ENCODE data around the gene ADGRG1.
"Not testable (repeated sequence)": the region's sequence is repeated elsewhere in the genome, so short reads cannot be mapped to it uniquely, and the experiment has no call there.

The ADGRG1 gene

DNA sequence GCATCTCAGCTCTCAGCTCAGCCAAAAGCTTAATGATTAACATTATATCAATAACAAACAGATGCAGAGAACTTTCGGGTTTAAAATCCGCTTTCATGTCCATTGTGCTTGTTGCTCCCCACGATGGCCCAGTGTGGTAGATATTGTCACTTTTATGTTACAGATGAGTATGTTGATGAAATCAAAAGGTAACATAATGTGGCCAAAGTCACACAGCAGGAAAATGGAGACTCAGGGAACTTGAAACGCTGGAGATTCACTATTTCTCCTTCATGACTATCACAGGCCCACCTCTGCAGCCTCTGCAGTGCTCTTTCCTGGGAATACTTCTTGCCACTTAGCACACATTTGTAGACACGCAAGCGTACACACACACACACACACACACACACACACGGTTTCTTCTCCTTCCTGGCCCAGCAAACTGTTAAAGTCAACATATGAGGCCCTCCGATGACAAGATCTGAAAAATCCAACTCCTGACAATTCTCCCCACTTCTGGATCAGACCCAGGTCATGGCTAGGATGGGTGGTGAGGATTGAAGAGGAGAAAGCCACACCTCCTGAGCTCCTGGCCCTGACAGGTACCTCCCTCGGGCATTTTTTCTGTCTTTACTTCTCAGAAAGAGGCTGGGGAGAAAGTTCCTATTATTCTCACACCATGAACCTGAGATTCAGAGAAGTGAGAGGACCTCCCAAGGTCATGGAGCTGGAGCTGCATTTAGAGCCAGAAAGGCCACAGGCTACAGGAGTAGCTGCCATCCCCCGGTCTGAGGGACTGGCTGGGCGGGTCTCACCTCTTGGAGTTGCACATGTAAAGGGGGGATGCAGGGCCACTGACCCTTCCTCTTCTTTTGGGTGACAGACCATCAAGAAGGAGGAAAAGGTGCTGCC, 75.8 kb downstream of the ADGRG1 start:
- FAIRE-seq: no peak

DNA sequence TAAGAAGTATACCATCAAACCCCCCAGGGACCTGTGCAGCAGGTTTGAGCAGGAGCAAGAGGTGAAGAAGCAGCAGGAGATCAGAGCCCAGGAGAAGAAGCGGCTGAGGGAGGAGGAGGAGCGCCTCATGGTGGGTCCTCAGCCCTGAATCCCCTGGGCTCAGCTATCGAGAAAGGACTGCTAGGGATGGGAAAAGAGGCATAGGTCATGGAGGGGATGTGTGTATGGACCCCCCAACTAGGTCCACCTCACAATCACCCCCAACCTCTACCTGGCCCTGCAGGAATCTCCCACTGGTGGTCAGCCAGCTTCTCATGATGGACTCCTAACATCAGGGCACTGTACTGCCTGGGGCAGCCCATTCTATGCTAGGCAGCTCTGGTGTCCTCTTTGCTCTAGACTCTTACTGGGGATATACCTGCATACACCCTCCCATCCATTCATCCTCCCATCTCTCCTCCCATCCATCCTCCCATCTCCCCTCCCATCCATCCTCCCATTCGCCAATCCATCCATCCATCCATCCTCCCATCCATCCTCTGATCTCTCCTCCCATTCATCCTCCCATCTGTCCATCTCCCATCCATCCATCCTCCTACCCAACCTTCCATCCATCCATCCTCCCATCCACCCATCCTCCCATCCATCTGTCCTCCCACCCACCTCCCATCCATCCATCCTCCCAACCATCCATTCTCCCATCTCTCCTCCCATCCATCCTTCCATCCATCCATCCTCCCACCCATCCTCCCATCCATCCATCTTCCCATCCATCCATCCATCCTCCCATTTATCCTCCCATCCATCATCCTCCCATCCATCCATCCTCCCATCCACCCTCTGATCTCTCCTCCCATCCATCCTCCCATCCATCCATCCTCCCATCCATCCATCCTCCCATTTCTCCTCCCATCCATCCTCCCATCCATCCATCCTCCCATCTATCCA, 76.7 kb downstream of the ADGRG1 start:
- FAIRE-seq: no peak

DNA sequence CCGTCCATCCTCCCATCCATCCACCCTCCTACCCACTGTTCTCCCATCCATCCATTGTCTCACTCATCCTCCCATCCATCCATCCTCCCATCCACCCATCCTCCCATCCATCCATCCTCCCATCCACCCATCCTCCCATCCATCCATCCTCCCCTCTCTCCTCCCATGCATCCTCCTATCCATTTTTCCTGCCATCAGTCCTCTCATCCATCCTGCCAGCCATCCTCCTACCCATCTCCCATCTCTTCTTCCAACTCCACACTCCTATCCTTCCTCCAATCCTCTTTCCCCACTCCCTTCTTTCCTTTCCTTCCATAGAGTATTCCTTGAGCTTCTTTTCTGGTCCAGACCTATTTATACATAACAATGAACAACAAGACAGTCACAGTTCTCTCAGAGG, 78.3 kb downstream of the ADGRG1 start:
- no peak for FAIRE-seq

DNA sequence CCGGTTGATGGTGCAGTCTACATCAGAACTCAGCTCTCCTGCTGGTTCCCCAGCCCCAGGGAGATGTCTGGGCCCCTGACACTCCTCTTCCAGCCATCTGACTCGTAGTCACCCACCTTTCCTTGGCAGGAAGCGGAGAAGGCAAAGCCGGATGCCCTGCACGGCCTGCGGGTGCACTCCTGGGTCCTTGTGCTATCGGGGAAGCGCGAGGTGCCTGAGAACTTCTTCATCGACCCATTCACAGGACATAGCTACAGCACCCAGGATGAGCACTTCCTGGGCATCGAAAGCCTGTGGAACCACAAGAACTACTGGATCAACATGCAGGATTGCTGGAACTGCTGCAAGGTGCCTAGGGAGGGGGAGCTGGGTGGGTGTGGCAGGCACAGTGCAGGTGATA, 78.9 kb downstream of the ADGRG1 start:
- no peak for FAIRE-seq

DNA sequence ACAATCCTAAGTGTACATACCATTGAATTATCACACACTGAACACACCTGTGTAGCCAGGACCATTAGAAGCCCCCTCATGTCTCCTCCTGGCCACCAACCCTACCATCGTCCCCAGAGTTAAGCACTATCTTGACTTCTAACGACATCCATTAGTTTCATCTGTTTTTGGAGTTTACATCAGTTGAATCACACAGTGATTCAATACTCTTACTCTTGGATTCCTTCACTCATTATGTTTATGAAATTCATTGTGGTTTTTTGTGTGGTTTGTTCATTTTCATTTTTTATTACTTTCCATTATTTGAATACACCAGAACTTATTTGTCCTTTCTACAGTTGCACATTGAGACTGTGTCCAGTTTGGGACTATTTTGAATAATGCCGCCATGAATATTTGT, 79.7 kb downstream of the ADGRG1 start:
- no peak for FAIRE-seq

DNA sequence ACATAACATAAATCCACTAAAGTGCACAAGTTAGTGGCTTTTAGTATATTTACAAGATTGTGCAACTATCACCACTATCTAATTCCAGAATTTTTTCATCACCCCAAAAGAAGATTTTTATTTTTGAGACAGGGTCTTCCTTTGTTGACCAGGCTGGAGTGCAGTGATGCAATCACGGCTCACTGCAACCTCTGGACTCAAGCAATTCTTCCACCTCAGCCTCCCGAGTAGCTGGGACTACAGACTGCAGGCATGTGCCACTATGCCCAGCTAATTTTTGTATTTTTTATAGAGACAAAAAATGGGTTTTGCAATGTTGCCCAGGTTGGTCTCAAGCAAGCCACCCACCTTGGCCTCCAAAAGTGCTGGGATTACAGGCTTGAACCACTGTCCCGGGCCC, 81.2 kb downstream of the ADGRG1 start:
- FAIRE-seq: no peak

DNA sequence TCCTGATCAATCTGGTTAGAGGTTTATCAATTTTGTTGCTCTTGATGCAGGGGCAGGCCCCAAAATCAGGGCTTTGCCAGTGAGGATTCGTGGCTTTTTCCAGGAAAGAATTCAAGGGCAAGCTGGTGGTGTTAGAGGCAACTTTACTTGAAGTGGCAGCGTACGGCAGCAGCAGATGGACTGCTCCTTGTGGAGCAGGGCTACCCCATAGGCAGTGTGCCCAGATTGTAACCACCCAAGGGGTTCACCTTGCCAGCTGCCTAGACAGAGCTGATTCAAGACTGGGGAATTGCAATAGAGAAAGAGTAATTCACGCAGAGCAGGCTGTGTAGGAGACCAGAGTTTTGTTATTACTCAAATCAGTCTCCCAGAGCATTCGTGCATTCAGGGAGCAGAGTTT, 82.9 kb downstream of the ADGRG1 start:
- FAIRE-seq: no peak

DNA sequence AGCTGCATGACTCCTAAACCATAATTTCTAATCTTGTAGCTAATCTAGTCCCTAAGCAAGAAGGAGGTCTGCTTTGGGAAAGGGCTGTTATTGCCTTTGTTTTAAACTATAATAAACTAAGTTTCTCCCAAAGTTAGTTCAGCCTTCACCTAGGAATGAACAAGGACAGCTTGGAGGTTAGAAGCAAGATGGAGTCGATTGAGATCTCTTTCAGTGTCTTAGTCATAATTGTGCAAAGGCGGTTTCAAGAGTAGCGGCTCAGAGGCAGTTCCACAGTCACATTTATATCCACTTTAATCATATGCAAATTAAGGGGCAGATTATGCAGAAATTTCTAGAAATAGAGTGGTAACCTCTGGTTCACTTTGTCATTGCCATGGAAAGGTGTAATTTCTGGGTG, 83.6 kb downstream of the ADGRG1 start:
- no peak for FAIRE-seq

DNA sequence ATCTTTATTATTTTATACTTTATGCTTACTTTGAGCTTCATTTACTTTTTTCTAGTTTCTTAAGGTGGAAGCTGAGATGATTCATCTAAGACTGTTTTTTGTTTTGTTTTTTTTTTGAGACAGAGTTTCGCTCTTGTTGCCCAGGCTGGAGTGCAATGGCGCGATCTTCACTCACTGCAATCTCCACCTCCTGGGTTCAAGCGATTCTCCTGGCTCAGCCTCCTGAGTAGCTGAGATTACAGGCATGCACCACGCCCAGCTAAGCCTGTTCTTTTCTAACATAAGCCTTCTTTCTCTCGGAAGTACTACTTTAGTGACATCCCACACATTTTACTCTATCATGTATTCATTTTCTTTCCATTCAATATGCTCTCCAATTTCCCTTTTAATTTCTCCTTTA, 84.1 kb downstream of the ADGRG1 start:
- not testable (repeated sequence) for FAIRE-seq

DNA sequence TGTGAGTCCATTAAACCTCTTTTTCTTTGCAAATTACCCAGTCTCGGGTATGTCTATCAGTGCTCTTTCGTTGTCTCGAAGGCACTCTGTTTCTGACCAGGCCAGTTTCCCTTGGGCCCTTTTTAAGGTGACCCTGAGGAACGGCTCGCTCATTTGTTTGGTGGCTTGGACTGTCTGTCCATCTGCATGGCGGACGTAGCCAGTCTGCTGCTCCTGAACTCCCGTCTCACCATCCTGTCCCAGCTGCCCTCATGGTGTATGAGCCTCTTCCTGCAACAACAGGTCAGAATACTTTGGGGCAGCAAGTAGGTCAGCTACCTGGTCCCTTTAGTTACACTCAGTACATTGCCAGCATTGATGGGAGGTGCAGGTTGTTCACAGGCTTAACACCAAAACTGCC, 85.2 kb downstream of the ADGRG1 start:
- FAIRE-seq: no peak

DNA sequence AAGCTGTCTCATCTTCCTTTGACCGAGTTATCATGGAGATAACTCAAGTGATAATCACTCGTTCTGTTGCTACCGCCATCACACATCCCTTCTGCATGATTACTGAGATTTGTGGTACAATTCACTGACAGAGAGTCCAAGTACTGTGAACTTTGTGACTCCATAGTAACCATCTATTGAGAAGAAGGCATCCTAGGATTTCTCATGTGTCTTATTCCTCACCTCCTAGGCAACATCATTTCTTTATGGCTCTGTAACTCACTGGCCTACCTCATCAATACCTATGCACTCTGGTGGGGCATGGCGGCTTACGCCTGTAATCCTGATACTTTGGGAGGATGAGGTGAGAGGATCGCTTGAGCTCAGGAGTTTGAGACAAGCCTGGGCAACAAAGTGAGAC, 85.6 kb downstream of the ADGRG1 start:
- no peak for FAIRE-seq

All from TTC549 (cell line).